Endothelial cell of umbilical vein (primary cell): ENCODE measurements around the gene DIP2C. TPM values are rescaled to one million over a fixed set of nuclear protein-coding genes. Genes with fewer than 3 reads are reported as not detected.

Source experiments
- BruUV-seq: library from RNA; stranded (reverse); fragments of 400-500 nt; replicated peaks from 2 replicates; lab custom pipeline; 2021; lab: Mats Ljungman, UMichigan
- CTCF ChIA-PET: fragments of 300-600, 350-600 bp; sonication (Branson Sonifier 250); formaldehyde crosslinking; loops from one replicate; lab custom pipeline; 2021; ENCODE audit warnings: antibody characterized with exemption, inconsistent platforms; lab: Charles Lee
- POLR2A ChIA-PET: fragments of 300-600, 350-600 bp; sonication (Branson Sonifier 250); formaldehyde crosslinking; loops from one replicate; lab custom pipeline; 2021; ENCODE audit warnings: antibody characterized with exemption, inconsistent platforms; lab: Charles Lee
- DNase-seq: peaks from one replicate; pipeline ENCODE4 v3.0.0-alpha.2; 2011; ENCODE audit warnings: low read depth, low spot score
- FAIRE-seq: peaks from 2 replicates; lab custom pipeline; 2011; peaks lifted over from hg19 to GRCh38; lab: Jason Lieb, UNC
- H2AFZ ChIP-seq: 2 replicates; pipeline ENCODE4 v1.6.0; 2012; ENCODE audit warnings: low read depth, low read length, control low read depth, inconsistent platforms
- H3K27ac ChIP-seq: 2 replicates; pipeline ENCODE4 v1.5.1; 2011; ENCODE audit warnings: low read depth, mild to moderate bottlenecking, control low read depth, low read length, moderate library complexity; ENCODE audit not compliant: insufficient read depth
- H3K27me3 ChIP-seq, 2 experiments: 2 replicates each; pipeline versions ENCODE4 v1.6.0 to v1.6.1; 2011; ENCODE audit warnings: low read length in 2 of 2, mixed read lengths in 1 of 2; ENCODE audit not compliant: control insufficient read depth in 2 of 2, insufficient read depth in 2 of 2
- H3K36me3 ChIP-seq, 2 experiments: 2 replicates in 1 of 2; 3 replicates in 1 of 2; pipeline ENCODE4 v1.5.1; 2011; ENCODE audit warnings: low read length in 2 of 2, mild to moderate bottlenecking in 1 of 2, moderate library complexity in 1 of 2; ENCODE audit not compliant: control insufficient read depth in 2 of 2, insufficient read depth in 2 of 2; ENCODE audit errors: extremely low read depth in 1 of 2
- H3K4me1 ChIP-seq: 3 replicates; pipeline ENCODE4 v1.5.1; 2011; ENCODE audit warnings: mild to moderate bottlenecking, low read length; ENCODE audit not compliant: control insufficient read depth, insufficient read depth; ENCODE audit errors: extremely low read depth
- H3K4me2 ChIP-seq: 2 replicates; pipeline ENCODE4 v1.6.1; 2011; ENCODE audit warnings: low read length, control low read depth, mixed read lengths; ENCODE audit not compliant: insufficient read depth
- H3K4me3 ChIP-seq, 3 experiments: fragments of 200-600 bp in 1 of 3; sonication (generic), shearing (Covaris generic) in 1 of 3; replicated peaks in 1 of 3; 2 replicates each; pipeline ENCODE4 v1.5.1; 2011 to 2016; ENCODE audit warnings: control low read depth in 3 of 3, low read length in 3 of 3, mild to moderate bottlenecking in 2 of 3, inconsistent platforms in 1 of 3, low read depth in 1 of 3, moderate library complexity in 1 of 3; ENCODE audit not compliant: insufficient read depth in 1 of 3
- H3K79me2 ChIP-seq: 2 replicates; pipeline ENCODE4 v1.6.0; 2012; ENCODE audit warnings: low read length, inconsistent platforms; ENCODE audit not compliant: control insufficient read depth, insufficient read depth
- H3K9ac ChIP-seq: replicated peaks from 2 replicates; pipeline ENCODE3; 2011; ENCODE audit warnings: low read length, control low read depth; ENCODE audit not compliant: insufficient read depth; ENCODE audit errors: extremely low read depth
- H3K9me1 ChIP-seq: replicated peaks from 3 replicates; pipeline ENCODE4 v1.6.0; 2011; ENCODE audit warnings: mild to moderate bottlenecking, low read length; ENCODE audit not compliant: control insufficient read depth, insufficient read depth; ENCODE audit errors: extremely low read depth
- H3K9me3 ChIP-seq: replicated peaks from 2 replicates; pipeline ENCODE4 v1.5.1; 2012; ENCODE audit warnings: low read length, inconsistent platforms; ENCODE audit not compliant: control insufficient read depth, insufficient read depth
- H4K20me1 ChIP-seq: replicated peaks from 2 replicates; pipeline ENCODE3; 2011; ENCODE audit warnings: mild to moderate bottlenecking, low read length; ENCODE audit not compliant: control insufficient read depth, insufficient read depth; ENCODE audit errors: extremely low read depth
- EZH2 ChIP-seq: IDR thresholded peaks from 2 replicates; pipeline ENCODE4 v1.6.1; 2012; ENCODE audit warnings: borderline replicate concordance, low read depth, mild to moderate bottlenecking, moderate library complexity, low read length, inconsistent platforms; ENCODE audit not compliant: severe bottlenecking
- FOS ChIP-seq: IDR thresholded peaks from 2 replicates; pipeline ENCODE4 v1.6.1; 2011; ENCODE audit warnings: mild to moderate bottlenecking, low read length, moderate library complexity, borderline replicate concordance; ENCODE audit not compliant: insufficient read depth
- GATA2 ChIP-seq: IDR thresholded peaks from 2 replicates; pipeline ENCODE4 v1.7.0; 2011; ENCODE audit warnings: low read depth, mild to moderate bottlenecking, moderate library complexity, mixed read lengths, low read length; ENCODE audit not compliant: insufficient read length, insufficient read depth
- JUN ChIP-seq: IDR thresholded peaks from 2 replicates; pipeline ENCODE4 v1.6.1; 2011; ENCODE audit warnings: borderline replicate concordance, low read depth; ENCODE audit not compliant: insufficient read length, insufficient read depth
- MAX ChIP-seq: IDR thresholded peaks from 2 replicates; pipeline ENCODE4 v1.6.1; 2011; ENCODE audit not compliant: insufficient read depth, insufficient read length
- MYC ChIP-seq: IDR thresholded peaks from one replicate; pipeline ENCODE4 v1.6.1; 2011; ENCODE audit warnings: mild to moderate bottlenecking, low read depth, low read length
- POLR2A ChIP-seq: IDR thresholded peaks from 2 replicates; pipeline ENCODE4 v1.6.1; 2012; ENCODE audit warnings: low read depth, mild to moderate bottlenecking, control low read depth, low read length
- POLR2AphosphoS5 ChIP-seq: IDR thresholded peaks from 2 replicates; pipeline ENCODE4 v1.6.1; 2012; ENCODE audit warnings: low read depth, mild to moderate bottlenecking, control low read depth, low read length, moderate library complexity; ENCODE audit not compliant: insufficient read depth
- dilution Hi-C: fragments of 300-500 bp; cut with MboI; formaldehyde crosslinking; loops from one replicate; pipeline ENCODE4 v1.15.0; 2019; ENCODE audit warnings: low sequenced_read_pairs; ENCODE audit not compliant: extremely low pct_ligation_motif_present
- intact Hi-C: fragments of 100-400 bp; cut with micrococcal nuclease; formaldehyde crosslinking; loops from one replicate; pipeline ENCODE4 v1.10.0; 2022
- polyA plus RNA-seq, 4 experiments: library from polyadenylated mRNA; depleted of rRNA in 3 of 4; stranded (reverse) in 3 of 4; unstranded in 1 of 4; fragments of >200 nt; gene quantifications; 2 replicates each; pipeline versions ENCODE4 v1.2.1 to v1.2.3, GENCODE V29; 2011 to 2012; ENCODE audit warnings: missing spikeins in 1 of 4
- total RNA-seq: library from RNA; stranded (reverse); gene quantifications from 2 replicates; pipeline ENCODE4 v1.2.3, GENCODE V29; 2021

The DIP2C gene
- total and polyA plus RNA-seq, 2 donors (not counting 3 experiments of a cell fraction or from before 2014, with no cell fraction given): 3.6 to 10.7 TPM

- dilution Hi-C loops: no loop called here
- CTCF ChIA-PET: no interaction called here
These were observed 377.4 kb downstream of the DIP2C start for GRCh38 chr10:311901-312665.

GRCh38 chr10:310976-311639 is 378.4 kb downstream of the DIP2C start:
- Histone ChIP-seq H3K27me3 (no peaks in the 10 kb centered on the region), H3K4me2 (no peak overlapping the region), H3K4me3 (no peak overlapping the region), H3K79me2 (no peaks in the 10 kb centered on the region), H3K36me3 (no peaks in the 10 kb centered on the region), H4K20me1 (no peaks in the 10 kb centered on the region), H3K4me1 (no peaks in the 10 kb centered on the region), H3K27ac (no peak overlapping the region), H3K9ac (no peak overlapping the region), H3K9me1 (no peaks in the 10 kb centered on the region), H2AFZ (no peak overlapping the region), H3K9me3 (no peaks in the 10 kb centered on the region)
- FAIRE-seq: no peak
- ChIA-PET CTCF (no interaction called here), POLR2A (no interaction called here)
- dilution Hi-C loops: no loop called here
- TF ChIP-seq JUN (no peak), FOS (no peak), MYC (no peak), EZH2 (no peak), POLR2A (no peak), GATA2 (no peak)
- intact Hi-C loops: no loop called here
- DNase-seq: no peak
- no TSS peak for BruUV-seq

More at GRCh38 chr10:311901-312665, 377.4 kb downstream of the DIP2C start:
- BruUV-seq: no TSS peak
- Histone ChIP-seq H3K9me3 (no peaks in the 10 kb centered on the region), H3K36me3 (no peaks in the 10 kb centered on the region), H3K9me1 (no peaks in the 10 kb centered on the region), H2AFZ (no peak overlapping the region), H3K4me3 (no peak overlapping the region), H3K27ac (no peak overlapping the region), H3K4me2 (no peak overlapping the region), H3K27me3 (no peaks in the 10 kb centered on the region), H3K9ac (no peak overlapping the region), H3K4me1 (no peaks in the 10 kb centered on the region), H4K20me1 (no peaks in the 10 kb centered on the region), H3K79me2 (no peaks in the 10 kb centered on the region)
- intact Hi-C loops: no loop called here
- DNase-seq: no peak
- POLR2A ChIA-PET: no interaction called here
- FAIRE-seq: no peak
- TF ChIP-seq GATA2 (no peak), POLR2AphosphoS5 (no peak), MAX (no peak), JUN (no peak)
